ENCODE results near the gene MLH3. TPM values are rescaled to one million over a fixed set of nuclear protein-coding genes. Genes with fewer than 3 reads are reported as not detected.
"Not testable (repeated sequence)": the region's sequence is repeated elsewhere in the genome, so short reads cannot be mapped to it uniquely, and the experiment has no call there.

MLH3 gene
- total and polyA plus RNA-seq, 2 experiments from 2014 or later: 10.7 to 14.7 TPM

DNA sequence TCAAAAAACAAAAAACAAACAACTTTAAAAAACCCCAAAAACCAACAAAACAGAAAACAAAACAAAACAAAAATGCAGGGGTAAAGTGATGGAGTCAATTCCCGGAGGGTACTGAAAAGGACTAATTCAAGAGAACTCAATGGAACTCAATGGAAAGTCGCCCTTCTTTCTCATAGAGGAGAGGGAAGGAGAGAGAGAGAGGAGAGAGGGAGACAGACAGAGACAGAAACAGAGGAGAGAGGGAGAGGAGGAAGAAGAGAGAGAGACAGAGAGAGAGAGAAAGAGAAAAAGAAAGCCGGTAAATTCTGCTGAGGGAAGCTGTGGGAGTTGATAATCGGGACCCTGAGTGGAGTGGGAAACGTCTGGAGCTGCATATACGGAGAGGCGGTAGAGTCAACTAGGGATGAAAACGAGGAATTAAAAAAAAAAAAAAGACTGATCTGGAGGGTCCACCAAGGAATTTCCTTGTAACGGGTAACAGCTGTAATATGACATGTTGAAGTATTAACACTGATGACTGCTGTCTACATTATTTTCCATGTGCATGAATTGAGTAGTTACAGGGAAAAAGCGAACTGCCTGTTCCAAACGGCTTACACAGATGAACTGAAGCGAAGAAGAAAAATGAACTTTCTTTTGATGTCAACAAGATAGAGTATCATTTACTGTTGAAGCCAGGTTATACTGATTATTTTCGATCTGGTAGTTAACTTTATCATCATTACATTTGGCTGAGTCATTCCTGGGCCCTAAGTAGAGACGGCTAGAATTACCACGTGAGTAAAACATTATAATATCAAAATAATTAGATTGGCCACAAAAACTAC, 17.2 kb upstream of the MLH3 start (continued):
- TF ChIP-seq, protein P1, sequence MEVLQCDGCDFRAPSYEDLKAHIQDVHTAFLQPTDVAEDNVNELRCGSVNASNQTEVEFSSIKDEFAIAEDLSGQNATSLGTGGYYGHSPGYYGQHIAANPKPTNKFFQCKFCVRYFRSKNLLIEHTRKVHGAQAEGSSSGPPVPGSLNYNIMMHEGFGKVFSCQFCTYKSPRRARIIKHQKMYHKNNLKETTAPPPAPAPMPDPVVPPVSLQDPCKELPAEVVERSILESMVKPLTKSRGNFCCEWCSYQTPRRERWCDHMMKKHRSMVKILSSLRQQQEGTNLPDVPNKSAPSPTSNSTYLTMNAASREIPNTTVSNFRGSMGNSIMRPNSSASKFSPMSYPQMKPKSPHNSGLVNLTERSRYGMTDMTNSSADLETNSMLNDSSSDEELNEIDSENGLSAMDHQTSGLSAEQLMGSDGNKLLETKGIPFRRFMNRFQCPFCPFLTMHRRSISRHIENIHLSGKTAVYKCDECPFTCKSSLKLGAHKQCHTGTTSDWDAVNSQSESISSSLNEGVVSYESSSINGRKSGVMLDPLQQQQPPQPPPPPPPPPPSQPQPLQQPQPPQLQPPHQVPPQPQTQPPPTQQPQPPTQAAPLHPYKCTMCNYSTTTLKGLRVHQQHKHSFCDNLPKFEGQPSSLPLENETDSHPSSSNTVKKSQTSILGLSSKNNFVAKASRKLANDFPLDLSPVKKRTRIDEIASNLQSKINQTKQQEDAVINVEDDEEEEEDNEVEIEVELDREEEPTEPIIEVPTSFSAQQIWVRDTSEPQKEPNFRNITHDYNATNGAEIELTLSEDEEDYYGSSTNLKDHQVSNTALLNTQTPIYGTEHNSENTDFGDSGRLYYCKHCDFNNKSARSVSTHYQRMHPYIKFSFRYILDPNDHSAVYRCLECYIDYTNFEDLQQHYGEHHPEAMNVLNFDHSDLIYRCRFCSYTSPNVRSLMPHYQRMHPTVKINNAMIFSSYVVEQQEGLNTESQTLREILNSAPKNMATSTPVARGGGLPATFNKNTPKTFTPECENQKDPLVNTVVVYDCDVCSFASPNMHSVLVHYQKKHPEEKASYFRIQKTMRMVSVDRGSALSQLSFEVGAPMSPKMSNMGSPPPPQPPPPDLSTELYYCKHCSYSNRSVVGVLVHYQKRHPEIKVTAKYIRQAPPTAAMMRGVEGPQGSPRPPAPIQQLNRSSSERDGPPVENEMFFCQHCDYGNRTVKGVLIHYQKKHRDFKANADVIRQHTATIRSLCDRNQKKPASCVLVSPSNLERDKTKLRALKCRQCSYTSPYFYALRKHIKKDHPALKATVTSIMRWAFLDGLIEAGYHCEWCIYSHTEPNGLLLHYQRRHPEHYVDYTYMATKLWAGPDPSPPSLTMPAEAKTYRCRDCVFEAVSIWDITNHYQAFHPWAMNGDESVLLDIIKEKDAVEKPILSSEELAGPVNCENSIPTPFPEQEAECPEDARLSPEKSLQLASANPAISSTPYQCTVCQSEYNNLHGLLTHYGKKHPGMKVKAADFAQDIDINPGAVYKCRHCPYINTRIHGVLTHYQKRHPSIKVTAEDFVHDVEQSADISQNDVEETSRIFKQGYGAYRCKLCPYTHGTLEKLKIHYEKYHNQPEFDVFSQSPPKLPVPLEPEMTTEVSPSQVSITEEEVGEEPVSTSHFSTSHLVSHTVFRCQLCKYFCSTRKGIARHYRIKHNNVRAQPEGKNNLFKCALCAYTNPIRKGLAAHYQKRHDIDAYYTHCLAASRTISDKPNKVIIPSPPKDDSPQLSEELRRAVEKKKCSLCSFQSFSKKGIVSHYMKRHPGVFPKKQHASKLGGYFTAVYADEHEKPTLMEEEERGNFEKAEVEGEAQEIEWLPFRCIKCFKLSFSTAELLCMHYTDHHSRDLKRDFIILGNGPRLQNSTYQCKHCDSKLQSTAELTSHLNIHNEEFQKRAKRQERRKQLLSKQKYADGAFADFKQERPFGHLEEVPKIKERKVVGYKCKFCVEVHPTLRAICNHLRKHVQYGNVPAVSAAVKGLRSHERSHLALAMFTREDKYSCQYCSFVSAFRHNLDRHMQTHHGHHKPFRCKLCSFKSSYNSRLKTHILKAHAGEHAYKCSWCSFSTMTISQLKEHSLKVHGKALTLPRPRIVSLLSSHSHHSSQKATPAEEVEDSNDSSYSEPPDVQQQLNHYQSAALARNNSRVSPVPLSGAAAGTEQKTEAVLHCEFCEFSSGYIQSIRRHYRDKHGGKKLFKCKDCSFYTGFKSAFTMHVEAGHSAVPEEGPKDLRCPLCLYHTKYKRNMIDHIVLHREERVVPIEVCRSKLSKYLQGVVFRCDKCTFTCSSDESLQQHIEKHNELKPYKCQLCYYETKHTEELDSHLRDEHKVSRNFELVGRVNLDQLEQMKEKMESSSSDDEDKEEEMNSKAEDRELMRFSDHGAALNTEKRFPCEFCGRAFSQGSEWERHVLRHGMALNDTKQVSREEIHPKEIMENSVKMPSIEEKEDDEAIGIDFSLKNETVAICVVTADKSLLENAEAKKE (CRISPR knock-in tag; IDR thresholded peaks at IDR 0.05): no peak
- TF ChIP-seq, protein P2, sequence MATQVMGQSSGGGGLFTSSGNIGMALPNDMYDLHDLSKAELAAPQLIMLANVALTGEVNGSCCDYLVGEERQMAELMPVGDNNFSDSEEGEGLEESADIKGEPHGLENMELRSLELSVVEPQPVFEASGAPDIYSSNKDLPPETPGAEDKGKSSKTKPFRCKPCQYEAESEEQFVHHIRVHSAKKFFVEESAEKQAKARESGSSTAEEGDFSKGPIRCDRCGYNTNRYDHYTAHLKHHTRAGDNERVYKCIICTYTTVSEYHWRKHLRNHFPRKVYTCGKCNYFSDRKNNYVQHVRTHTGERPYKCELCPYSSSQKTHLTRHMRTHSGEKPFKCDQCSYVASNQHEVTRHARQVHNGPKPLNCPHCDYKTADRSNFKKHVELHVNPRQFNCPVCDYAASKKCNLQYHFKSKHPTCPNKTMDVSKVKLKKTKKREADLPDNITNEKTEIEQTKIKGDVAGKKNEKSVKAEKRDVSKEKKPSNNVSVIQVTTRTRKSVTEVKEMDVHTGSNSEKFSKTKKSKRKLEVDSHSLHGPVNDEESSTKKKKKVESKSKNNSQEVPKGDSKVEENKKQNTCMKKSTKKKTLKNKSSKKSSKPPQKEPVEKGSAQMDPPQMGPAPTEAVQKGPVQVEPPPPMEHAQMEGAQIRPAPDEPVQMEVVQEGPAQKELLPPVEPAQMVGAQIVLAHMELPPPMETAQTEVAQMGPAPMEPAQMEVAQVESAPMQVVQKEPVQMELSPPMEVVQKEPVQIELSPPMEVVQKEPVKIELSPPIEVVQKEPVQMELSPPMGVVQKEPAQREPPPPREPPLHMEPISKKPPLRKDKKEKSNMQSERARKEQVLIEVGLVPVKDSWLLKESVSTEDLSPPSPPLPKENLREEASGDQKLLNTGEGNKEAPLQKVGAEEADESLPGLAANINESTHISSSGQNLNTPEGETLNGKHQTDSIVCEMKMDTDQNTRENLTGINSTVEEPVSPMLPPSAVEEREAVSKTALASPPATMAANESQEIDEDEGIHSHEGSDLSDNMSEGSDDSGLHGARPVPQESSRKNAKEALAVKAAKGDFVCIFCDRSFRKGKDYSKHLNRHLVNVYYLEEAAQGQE (IDR thresholded peaks at IDR 0.05; ENCODE audit: unreplicated experiment): no peak
- TF ChIP-seq, protein P3, sequence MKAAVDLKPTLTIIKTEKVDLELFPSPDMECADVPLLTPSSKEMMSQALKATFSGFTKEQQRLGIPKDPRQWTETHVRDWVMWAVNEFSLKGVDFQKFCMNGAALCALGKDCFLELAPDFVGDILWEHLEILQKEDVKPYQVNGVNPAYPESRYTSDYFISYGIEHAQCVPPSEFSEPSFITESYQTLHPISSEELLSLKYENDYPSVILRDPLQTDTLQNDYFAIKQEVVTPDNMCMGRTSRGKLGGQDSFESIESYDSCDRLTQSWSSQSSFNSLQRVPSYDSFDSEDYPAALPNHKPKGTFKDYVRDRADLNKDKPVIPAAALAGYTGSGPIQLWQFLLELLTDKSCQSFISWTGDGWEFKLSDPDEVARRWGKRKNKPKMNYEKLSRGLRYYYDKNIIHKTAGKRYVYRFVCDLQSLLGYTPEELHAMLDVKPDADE (IDR thresholded peaks at IDR 0.05): no peak
- TF ChIP-seq, protein P4, sequence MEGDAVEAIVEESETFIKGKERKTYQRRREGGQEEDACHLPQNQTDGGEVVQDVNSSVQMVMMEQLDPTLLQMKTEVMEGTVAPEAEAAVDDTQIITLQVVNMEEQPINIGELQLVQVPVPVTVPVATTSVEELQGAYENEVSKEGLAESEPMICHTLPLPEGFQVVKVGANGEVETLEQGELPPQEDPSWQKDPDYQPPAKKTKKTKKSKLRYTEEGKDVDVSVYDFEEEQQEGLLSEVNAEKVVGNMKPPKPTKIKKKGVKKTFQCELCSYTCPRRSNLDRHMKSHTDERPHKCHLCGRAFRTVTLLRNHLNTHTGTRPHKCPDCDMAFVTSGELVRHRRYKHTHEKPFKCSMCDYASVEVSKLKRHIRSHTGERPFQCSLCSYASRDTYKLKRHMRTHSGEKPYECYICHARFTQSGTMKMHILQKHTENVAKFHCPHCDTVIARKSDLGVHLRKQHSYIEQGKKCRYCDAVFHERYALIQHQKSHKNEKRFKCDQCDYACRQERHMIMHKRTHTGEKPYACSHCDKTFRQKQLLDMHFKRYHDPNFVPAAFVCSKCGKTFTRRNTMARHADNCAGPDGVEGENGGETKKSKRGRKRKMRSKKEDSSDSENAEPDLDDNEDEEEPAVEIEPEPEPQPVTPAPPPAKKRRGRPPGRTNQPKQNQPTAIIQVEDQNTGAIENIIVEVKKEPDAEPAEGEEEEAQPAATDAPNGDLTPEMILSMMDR (conservative IDR thresholded peaks at IDR 0.05; ENCODE audit: low read depth in 2 of 2): no peak
- TF ChIP-seq NANOG (IDR thresholded peaks at IDR 0.05; ENCODE audit: borderline replicate concordance): no peak
- no peak for TF ChIP-seq EZH2 (IDR thresholded peaks at IDR 0.05; ENCODE audit: low read depth, unreplicated experiment)
- no peak for TF ChIP-seq ZNF331 (CRISPR knock-in tag; IDR thresholded peaks at IDR 0.05; ENCODE audit: low read depth)
- no peak for TF ChIP-seq STAT1 (IDR thresholded peaks at IDR 0.05; ENCODE audit: unreplicated experiment)
- no peak for TF ChIP-seq EZH2phosphoT487 (IDR thresholded peaks at IDR 0.05; ENCODE audit: unreplicated experiment)
- no peak for TF ChIP-seq POLR2AphosphoS5 (IDR thresholded peaks at IDR 0.05; ENCODE audit: low read depth)

DNA sequence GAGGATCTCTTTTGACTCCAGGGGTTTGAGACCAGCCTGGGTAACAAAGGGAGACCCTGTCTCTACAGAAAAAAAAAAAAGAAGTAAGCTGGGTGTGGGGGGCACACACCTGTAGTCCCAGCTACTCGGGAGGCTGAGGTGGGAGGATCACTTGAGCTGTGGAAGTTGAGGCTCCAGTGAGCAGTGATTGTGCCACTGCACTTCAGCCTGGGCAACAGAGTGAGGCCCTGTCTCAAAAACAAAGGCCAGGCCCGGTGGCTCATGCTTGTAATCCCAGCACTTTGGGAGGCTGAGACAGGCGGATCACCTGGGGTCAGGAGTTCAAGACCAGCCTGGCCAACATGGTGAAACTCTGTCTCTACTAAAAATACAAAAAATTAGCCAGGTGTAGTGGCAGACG, 16.5 kb upstream of the MLH3 start:
- H4K20me1 ChIP-seq (replicated peaks; ENCODE audit: insufficient read depth); H3K4me3 Mint-ChIP-seq; H3K36me3 ChIP-seq (ENCODE audit: insufficient read depth); H3K27me3 Mint-ChIP-seq (ENCODE audit: insufficient read depth, low read depth, poor library complexity); DNase-seq (ENCODE audit: low spot score); H3K9me2 ChIP-seq (ENCODE audit: insufficient read depth); H3K36me3 Mint-ChIP-seq (ENCODE audit: low read depth); H3K27me3 ChIP-seq (ENCODE audit: insufficient read depth); ATAC-seq; H3K27ac Mint-ChIP-seq; H3K27ac ChIP-seq (ENCODE audit: low read depth); H3K9me3 Mint-ChIP-seq: not testable (repeated sequence)
- Histone ChIP-seq H3K4me2 (peak overlapping the region; percentile 89), H3K79me2 (replicated peaks; ENCODE audit: insufficient read depth) (peaks cover 25% of the 10 kb centered on the region), H3K4me1 (ENCODE audit: insufficient read depth) (peaks cover 12% of the 10 kb centered on the region; the same call in 1 of the 2 replicates), H3K4me3 (peak overlapping the region; percentile 61), H3F3A (replicated peaks; ENCODE audit: low read depth) (peaks cover 12% of the 10 kb centered on the region), H2AFZ (0 out of 2 replicates have a peak overlapping the region, but pooled peaks have one; percentile 1)
- peaks cover 10% of the 10 kb centered on the region; the same call in 2 of the 3 replicates for H3K4me1 Mint-ChIP-seq
